NB4 (cell line): ENCODE data around the gene CYTH1.

Source experiments
- CTCF ChIP-seq: IDR thresholded peaks from one replicate; pipeline ENCODE4 v1.5.1; 2012; ENCODE audit warnings: low read depth, low read length
- MAX ChIP-seq: IDR thresholded peaks from 2 replicates; pipeline ENCODE4 v1.6.1; 2011; ENCODE audit warnings: low read depth, low read length
- MYC ChIP-seq: IDR thresholded peaks from 2 replicates; pipeline ENCODE4 v1.6.1; 2011; ENCODE audit warnings: low read depth, low read length
- POLR2A ChIP-seq: IDR thresholded peaks from 2 replicates; pipeline ENCODE4 v1.6.1; 2011; ENCODE audit warnings: mild to moderate bottlenecking; ENCODE audit not compliant: insufficient read length; ENCODE audit errors: extremely low read depth

- no peak for TF ChIP-seq CTCF
- TF ChIP-seq POLR2A: no peak
- no peak for TF ChIP-seq MAX
- TF ChIP-seq MYC: no peak
These were observed 89.5 kb downstream of the CYTH1 start for GRCh38 chr17:78692460-78693010.
